WTC11 (cell line): ENCODE measurements around the gene MAP3K5. TPM values are rescaled to one million over a fixed set of nuclear protein-coding genes. Genes with fewer than 3 reads are reported as not detected.

Experiments used
- ATAC-seq: fragments of 200-7000 bp; cut with Tn5 transposase; 2 replicates; pipeline ENCODE4 v1.10.0; 2021; ENCODE audit warnings: mild to moderate bottlenecking, moderate library complexity
- CTCF ChIA-PET: fragments of 300-600 bp; sonication (Branson Sonifier 250); formaldehyde crosslinking; loops from one replicate; lab custom pipeline; 2021; ENCODE audit warnings: antibody characterized with exemption; lab: Charles Lee
- POLR2A ChIA-PET: fragments of 350-600 bp; sonication (Branson Sonifier 250); formaldehyde crosslinking; loops from one replicate; lab custom pipeline; 2021; ENCODE audit warnings: antibody characterized with exemption; lab: Charles Lee
- DNase-seq: peaks from one replicate; pipeline ENCODE4 v3.0.0; 2021; ENCODE audit warnings: low spot score
- H3K27ac Mint-ChIP-seq: 2 replicates; pipeline ENCODE4 v1.8.0; 2021; ENCODE audit warnings: mixed read lengths
- H3K27me3 Mint-ChIP-seq: 2 replicates; pipeline ENCODE4 v1.8.0; 2021; ENCODE audit warnings: low read depth, mild to moderate bottlenecking, moderate library complexity, mixed read lengths
- H3K36me3 Mint-ChIP-seq: 2 replicates; pipeline ENCODE4 v1.8.0; 2021; ENCODE audit warnings: mixed read lengths
- H3K4me1 Mint-ChIP-seq: 2 replicates; pipeline ENCODE4 v1.8.0; 2022; ENCODE audit warnings: mixed read lengths
- H3K4me3 Mint-ChIP-seq: 2 replicates; pipeline ENCODE4 v1.8.0; 2021; ENCODE audit warnings: mild to moderate bottlenecking, moderate library complexity, mixed read lengths
- H3K9me3 Mint-ChIP-seq: 2 replicates; pipeline ENCODE4 v1.8.0; 2021; ENCODE audit warnings: mixed read lengths
- ATF3 ChIP-seq: sonication (generic); formaldehyde crosslinking; conservative IDR thresholded peaks from 2 replicates; pipeline ENCODE4 v1.8.1; 2022; ENCODE audit warnings: mild to moderate bottlenecking, missing genetic modification reagents
- GABPB1 ChIP-seq: sonication (generic); formaldehyde crosslinking; IDR thresholded peaks from 2 replicates; pipeline ENCODE4 v1.8.1; 2023; ENCODE audit warnings: mild to moderate bottlenecking, missing genetic modification reagents
- GTF2I ChIP-seq: fragments of 250-450 bp; sonication (Bioruptor Pico); conservative IDR thresholded peaks from 2 replicates; pipeline ENCODE4 v1.4.0; 2021; ENCODE audit warnings: mild to moderate bottlenecking
- KAT7 ChIP-seq: sonication (generic); formaldehyde crosslinking; IDR thresholded peaks from 2 replicates; pipeline ENCODE4 v1.8.1; 2023; ENCODE audit warnings: missing genetic modification reagents, mild to moderate bottlenecking, borderline replicate concordance
- MYBL2 ChIP-seq: sonication (generic); formaldehyde crosslinking; IDR thresholded peaks from 2 replicates; pipeline ENCODE4 v1.8.1; 2023; ENCODE audit warnings: mild to moderate bottlenecking, moderate library complexity, missing genetic modification reagents
- OVOL2 ChIP-seq: fragments of 250-450 bp; sonication (Bioruptor Pico); IDR thresholded peaks from 2 replicates; pipeline ENCODE4 v1.9.0; 2021; ENCODE audit warnings: mild to moderate bottlenecking, borderline replicate concordance
- RELA ChIP-seq: sonication (generic); formaldehyde crosslinking; IDR thresholded peaks from 2 replicates; pipeline ENCODE4 v1.8.1; 2022; ENCODE audit warnings: missing genetic modification reagents, mild to moderate bottlenecking, borderline replicate concordance
- SP1 ChIP-seq: sonication (generic); formaldehyde crosslinking; conservative IDR thresholded peaks from 2 replicates; pipeline ENCODE4 v1.8.1; 2022; ENCODE audit warnings: missing genetic modification reagents
- TCF7 ChIP-seq: sonication (generic); formaldehyde crosslinking; IDR thresholded peaks from 2 replicates; pipeline ENCODE4 v1.8.0; 2022; ENCODE audit warnings: mild to moderate bottlenecking, low read depth, missing genetic modification reagents, moderate library complexity
- USF1 ChIP-seq: sonication (generic); formaldehyde crosslinking; IDR thresholded peaks from 2 replicates; pipeline ENCODE4 v1.8.0; 2022; ENCODE audit warnings: mild to moderate bottlenecking, missing genetic modification reagents
- ZMAT4 ChIP-seq: fragments of 250-450 bp; sonication (Bioruptor Pico); IDR thresholded peaks from 2 replicates; pipeline ENCODE4 v1.9.0; 2021; ENCODE audit warnings: mild to moderate bottlenecking
- ZNF219 ChIP-seq: sonication (generic); formaldehyde crosslinking; IDR thresholded peaks from 2 replicates; pipeline ENCODE4 v1.8.0; 2023; ENCODE audit warnings: missing genetic modification reagents, mild to moderate bottlenecking, borderline replicate concordance
- ZNF281 ChIP-seq: sonication (generic); formaldehyde crosslinking; IDR thresholded peaks from 2 replicates; pipeline ENCODE4 v1.8.0; 2023; ENCODE audit warnings: mild to moderate bottlenecking, missing genetic modification reagents
- ZNF317 ChIP-seq: sonication (generic); formaldehyde crosslinking; IDR thresholded peaks from 2 replicates; pipeline ENCODE4 v1.8.1; 2023; ENCODE audit warnings: low read depth, mild to moderate bottlenecking, moderate library complexity, missing genetic modification reagents, borderline replicate concordance
- ZNF423 ChIP-seq: fragments of 250-450 bp; sonication (Bioruptor Pico); IDR thresholded peaks from 2 replicates; pipeline ENCODE4 v2.1.2; 2022; ENCODE audit warnings: mild to moderate bottlenecking, moderate library complexity
- total RNA-seq: library from RNA; stranded (reverse); gene quantifications from 3 replicates; pipeline ENCODE4 v1.2.3, GENCODE V29; 2021
- TF ChIP-seq, protein P1 (sequence below): sonication (generic); formaldehyde crosslinking; IDR thresholded peaks from 2 replicates; pipeline ENCODE4 v1.8.1; 2022; ENCODE audit warnings: mild to moderate bottlenecking, moderate library complexity, missing genetic modification reagents
- TF ChIP-seq, protein P2 (sequence below): sonication (generic); formaldehyde crosslinking; IDR thresholded peaks from 2 replicates; pipeline ENCODE4 v1.8.1; 2022; ENCODE audit warnings: low read depth, missing genetic modification reagents, borderline replicate concordance
- TF ChIP-seq, protein P3 (sequence below): sonication (generic); formaldehyde crosslinking; IDR thresholded peaks from 2 replicates; pipeline ENCODE4 v1.8.1; 2022; ENCODE audit warnings: mild to moderate bottlenecking, missing genetic modification reagents, moderate library complexity, borderline replicate concordance
- TF ChIP-seq, protein P4 (sequence below): sonication (generic); formaldehyde crosslinking; IDR thresholded peaks from 2 replicates; pipeline ENCODE4 v1.8.1; 2022; ENCODE audit warnings: low read depth, mild to moderate bottlenecking, moderate library complexity, missing genetic modification reagents, borderline replicate concordance
- TF ChIP-seq, protein P5 (sequence below): sonication (generic); formaldehyde crosslinking; IDR thresholded peaks from 2 replicates; pipeline ENCODE4 v1.8.1; 2023; ENCODE audit warnings: mild to moderate bottlenecking, missing genetic modification reagents

MAP3K5 gene
- total RNA-seq, 1 experiment from 2014 or later = 1.6 TPM

DNA sequence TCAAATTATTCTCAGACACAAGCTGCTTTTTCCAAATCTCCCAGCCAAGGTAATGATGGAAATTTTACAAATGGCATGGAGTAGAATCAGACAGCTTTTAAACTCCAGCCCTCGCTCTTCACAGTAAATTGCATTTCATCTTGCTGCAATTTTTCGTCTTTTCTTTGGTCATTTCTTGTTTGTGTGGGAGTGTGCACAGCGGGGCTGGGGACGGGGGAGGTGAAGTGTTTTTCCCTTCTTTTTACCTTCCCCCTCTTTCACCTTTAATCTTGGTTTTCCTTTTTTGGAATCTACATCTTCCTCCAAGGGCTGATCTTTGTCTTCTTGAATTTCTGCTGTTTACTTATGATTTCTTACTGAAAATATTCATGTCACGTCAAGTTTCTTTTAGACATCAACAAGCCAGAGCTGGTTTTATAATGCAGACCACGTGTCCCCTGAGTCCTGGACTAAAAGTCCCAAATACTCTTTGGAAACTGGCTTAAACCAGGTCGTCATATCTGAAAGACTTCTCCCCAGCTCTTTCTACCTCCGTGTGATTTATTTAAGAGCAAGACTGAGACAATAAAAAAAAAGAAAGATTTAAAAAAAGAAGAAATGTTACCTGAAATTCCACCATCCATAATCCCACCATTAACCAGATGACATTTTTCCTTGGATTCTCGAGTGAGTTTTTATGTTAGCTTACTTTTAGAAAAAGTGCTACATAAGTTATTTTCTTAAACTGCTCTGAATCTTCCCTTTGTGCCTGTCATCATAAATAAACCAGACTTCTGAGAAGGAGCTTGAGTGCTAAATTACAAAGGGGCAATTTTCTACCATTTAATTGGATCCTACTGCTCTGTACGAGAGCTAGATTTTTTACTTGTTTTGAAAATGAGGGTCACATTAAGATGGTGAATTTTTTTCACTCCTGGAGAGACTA, 52.0 kb downstream of the MAP3K5 start:
- H3K27ac Mint-ChIP-seq = no peak overlapping the region

More for the DNA sequence above, 52.0 kb downstream of the MAP3K5 start:
- ChIA-PET CTCF (interaction anchor here (0.6 to 2.3 kb wide), 5 partner anchors 9 to 96 kb away, joined by 3 to 12 read pairs (median 3); partner anchors contain the start of gene MAP3K5), POLR2A (no interaction called here)
- TF ChIP-seq MYBL2 (no peak), USF1 (no peak), OVOL2 (no peak), ZNF281 (CRISPR knock-in tag) (no peak), TCF7 (no peak), KAT7 (CRISPR knock-in tag) (no peak), ATF3 (CRISPR knock-in tag) (no peak), RELA (CRISPR knock-in tag) (no peak), SP1 (CRISPR knock-in tag) (no peak), ZNF423 (no peak), GTF2I (CRISPR knock-in tag) (no peak), ZMAT4 (CRISPR knock-in tag) (no peak), ZNF219 (CRISPR knock-in tag) (no peak), ZNF317 (CRISPR knock-in tag) (no peak), GABPB1 (no peak)
- TF ChIP-seq, protein P1, sequence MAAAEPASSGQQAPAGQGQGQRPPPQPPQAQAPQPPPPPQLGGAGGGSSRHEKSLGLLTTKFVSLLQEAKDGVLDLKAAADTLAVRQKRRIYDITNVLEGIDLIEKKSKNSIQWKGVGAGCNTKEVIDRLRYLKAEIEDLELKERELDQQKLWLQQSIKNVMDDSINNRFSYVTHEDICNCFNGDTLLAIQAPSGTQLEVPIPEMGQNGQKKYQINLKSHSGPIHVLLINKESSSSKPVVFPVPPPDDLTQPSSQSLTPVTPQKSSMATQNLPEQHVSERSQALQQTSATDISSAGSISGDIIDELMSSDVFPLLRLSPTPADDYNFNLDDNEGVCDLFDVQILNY = no peak
- TF ChIP-seq, protein P2, sequence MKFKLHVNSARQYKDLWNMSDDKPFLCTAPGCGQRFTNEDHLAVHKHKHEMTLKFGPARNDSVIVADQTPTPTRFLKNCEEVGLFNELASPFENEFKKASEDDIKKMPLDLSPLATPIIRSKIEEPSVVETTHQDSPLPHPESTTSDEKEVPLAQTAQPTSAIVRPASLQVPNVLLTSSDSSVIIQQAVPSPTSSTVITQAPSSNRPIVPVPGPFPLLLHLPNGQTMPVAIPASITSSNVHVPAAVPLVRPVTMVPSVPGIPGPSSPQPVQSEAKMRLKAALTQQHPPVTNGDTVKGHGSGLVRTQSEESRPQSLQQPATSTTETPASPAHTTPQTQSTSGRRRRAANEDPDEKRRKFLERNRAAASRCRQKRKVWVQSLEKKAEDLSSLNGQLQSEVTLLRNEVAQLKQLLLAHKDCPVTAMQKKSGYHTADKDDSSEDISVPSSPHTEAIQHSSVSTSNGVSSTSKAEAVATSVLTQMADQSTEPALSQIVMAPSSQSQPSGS (CRISPR knock-in tag) = no peak
- TF ChIP-seq, protein P3, sequence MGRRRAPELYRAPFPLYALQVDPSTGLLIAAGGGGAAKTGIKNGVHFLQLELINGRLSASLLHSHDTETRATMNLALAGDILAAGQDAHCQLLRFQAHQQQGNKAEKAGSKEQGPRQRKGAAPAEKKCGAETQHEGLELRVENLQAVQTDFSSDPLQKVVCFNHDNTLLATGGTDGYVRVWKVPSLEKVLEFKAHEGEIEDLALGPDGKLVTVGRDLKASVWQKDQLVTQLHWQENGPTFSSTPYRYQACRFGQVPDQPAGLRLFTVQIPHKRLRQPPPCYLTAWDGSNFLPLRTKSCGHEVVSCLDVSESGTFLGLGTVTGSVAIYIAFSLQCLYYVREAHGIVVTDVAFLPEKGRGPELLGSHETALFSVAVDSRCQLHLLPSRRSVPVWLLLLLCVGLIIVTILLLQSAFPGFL = no peak
- TF ChIP-seq, protein P4, sequence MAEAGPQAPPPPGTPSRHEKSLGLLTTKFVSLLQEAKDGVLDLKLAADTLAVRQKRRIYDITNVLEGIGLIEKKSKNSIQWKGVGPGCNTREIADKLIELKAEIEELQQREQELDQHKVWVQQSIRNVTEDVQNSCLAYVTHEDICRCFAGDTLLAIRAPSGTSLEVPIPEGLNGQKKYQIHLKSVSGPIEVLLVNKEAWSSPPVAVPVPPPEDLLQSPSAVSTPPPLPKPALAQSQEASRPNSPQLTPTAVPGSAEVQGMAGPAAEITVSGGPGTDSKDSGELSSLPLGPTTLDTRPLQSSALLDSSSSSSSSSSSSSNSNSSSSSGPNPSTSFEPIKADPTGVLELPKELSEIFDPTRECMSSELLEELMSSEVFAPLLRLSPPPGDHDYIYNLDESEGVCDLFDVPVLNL (CRISPR knock-in tag) = no peak
- TF ChIP-seq, protein P5, sequence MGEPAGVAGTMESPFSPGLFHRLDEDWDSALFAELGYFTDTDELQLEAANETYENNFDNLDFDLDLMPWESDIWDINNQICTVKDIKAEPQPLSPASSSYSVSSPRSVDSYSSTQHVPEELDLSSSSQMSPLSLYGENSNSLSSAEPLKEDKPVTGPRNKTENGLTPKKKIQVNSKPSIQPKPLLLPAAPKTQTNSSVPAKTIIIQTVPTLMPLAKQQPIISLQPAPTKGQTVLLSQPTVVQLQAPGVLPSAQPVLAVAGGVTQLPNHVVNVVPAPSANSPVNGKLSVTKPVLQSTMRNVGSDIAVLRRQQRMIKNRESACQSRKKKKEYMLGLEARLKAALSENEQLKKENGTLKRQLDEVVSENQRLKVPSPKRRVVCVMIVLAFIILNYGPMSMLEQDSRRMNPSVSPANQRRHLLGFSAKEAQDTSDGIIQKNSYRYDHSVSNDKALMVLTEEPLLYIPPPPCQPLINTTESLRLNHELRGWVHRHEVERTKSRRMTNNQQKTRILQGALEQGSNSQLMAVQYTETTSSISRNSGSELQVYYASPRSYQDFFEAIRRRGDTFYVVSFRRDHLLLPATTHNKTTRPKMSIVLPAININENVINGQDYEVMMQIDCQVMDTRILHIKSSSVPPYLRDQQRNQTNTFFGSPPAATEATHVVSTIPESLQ (CRISPR knock-in tag) = no peak
- ATAC-seq (no peak), DNase-seq (no peak)
- Mint-ChIP-seq H3K4me1 (peaks cover 10% of the 10 kb centered on the region), H3K4me3 (no peak overlapping the region), H3K27me3 (no peaks in the 10 kb centered on the region), H3K9me3 (no peaks in the 10 kb centered on the region), H3K36me3 (no peaks in the 10 kb centered on the region)
